ENCODE data around the gene OR56B4. TPM values are rescaled to one million over a fixed set of nuclear protein-coding genes. Genes with fewer than 3 reads are reported as not detected.

The OR56B4 gene
- total RNA-seq: not detected in 2 replicates

GRCh38 chr11:6107384-6107783, at the start of gene OR56B4:
Gene OR56B4, plus strand, starts transcription at chr11:6107684. Its CDS starts 95 bp downstream, at chr11:6107779.

Other genes with a start within 250 kb of the OR56B4 start
- gene OR52E8, start 250.0 kb upstream of the OR56B4 start, total RNA-seq: not detected in 2 replicates
- gene OR52E4, start 227.1 kb upstream of the OR56B4 start, total RNA-seq: not detected in 2 replicates
- not detected in 2 replicates for gene OR52E5, start 214.5 kb upstream of the OR56B4 start, total RNA-seq
- gene OR56A3, start 165.4 kb upstream of the OR56B4 start, total RNA-seq: not detected in 2 replicates
- gene OR56A5, start 139.2 kb upstream of the OR56B4 start, total RNA-seq: not detected in 2 replicates
- gene OR52L1, start 120.7 kb upstream of the OR56B4 start, total RNA-seq: not detected in 2 replicates
- gene OR56A4, start 100.7 kb upstream of the OR56B4 start, total RNA-seq: not detected in 2 replicates
- not detected in 2 replicates for gene OR56A1, start 76.9 kb upstream of the OR56B4 start, total RNA-seq
- not detected in 2 replicates for gene OR52B2, start 62.6 kb downstream of the OR56B4 start, total RNA-seq
- gene OR52W1, start 91.5 kb downstream of the OR56B4 start, total RNA-seq: not detected in 2 replicates
- gene C11orf42, start 97.9 kb downstream of the OR56B4 start, total RNA-seq: not detected in 2 replicates
- 11.1 and 11.3 TPM in 2 replicates for gene FHIP1B, start 127.0 kb downstream of the OR56B4 start, total RNA-seq
- gene CNGA4, start 131.4 kb downstream of the OR56B4 start, total RNA-seq: not detected in 2 replicates
- gene CCKBR, start 152.2 kb downstream of the OR56B4 start, total RNA-seq: not detected in 2 replicates
- 582 and 692 TPM in 2 replicates for gene CAVIN3, start 212.8 kb downstream of the OR56B4 start, total RNA-seq

All from mammary microvascular endothelial cell (primary cell).